Endothelial cell of umbilical vein (primary cell): ENCODE results near the gene PTPN9. TPM values are rescaled to one million over a fixed set of nuclear protein-coding genes. Genes with fewer than 3 reads are reported as not detected.

ENCODE experiments used
- BruUV-seq: library from RNA; stranded (reverse); fragments of 400-500 nt; replicated peaks from 2 replicates; lab custom pipeline; 2021; lab: Mats Ljungman, UMichigan
- CTCF ChIA-PET: fragments of 300-600, 350-600 bp; sonication (Branson Sonifier 250); formaldehyde crosslinking; loops from one replicate; lab custom pipeline; 2021; ENCODE audit warnings: antibody characterized with exemption, inconsistent platforms; lab: Charles Lee
- POLR2A ChIA-PET: fragments of 300-600, 350-600 bp; sonication (Branson Sonifier 250); formaldehyde crosslinking; loops from one replicate; lab custom pipeline; 2021; ENCODE audit warnings: antibody characterized with exemption, inconsistent platforms; lab: Charles Lee
- DNase-seq: peaks from one replicate; pipeline ENCODE4 v3.0.0-alpha.2; 2011; ENCODE audit warnings: low read depth, low spot score
- FAIRE-seq: peaks from 2 replicates; lab custom pipeline; 2011; peaks lifted over from hg19 to GRCh38; lab: Jason Lieb, UNC
- H2AFZ ChIP-seq: 2 replicates; pipeline ENCODE4 v1.6.0; 2012; ENCODE audit warnings: low read depth, low read length, control low read depth, inconsistent platforms
- H3K27ac ChIP-seq: 2 replicates; pipeline ENCODE4 v1.5.1; 2011; ENCODE audit warnings: low read depth, mild to moderate bottlenecking, control low read depth, low read length, moderate library complexity; ENCODE audit not compliant: insufficient read depth
- H3K27me3 ChIP-seq, 2 experiments: 2 replicates each; pipeline versions ENCODE4 v1.6.0 to v1.6.1; 2011; ENCODE audit warnings: low read length in 2 of 2, mixed read lengths in 1 of 2; ENCODE audit not compliant: control insufficient read depth in 2 of 2, insufficient read depth in 2 of 2
- H3K36me3 ChIP-seq, 2 experiments: 2 replicates in 1 of 2; 3 replicates in 1 of 2; pipeline ENCODE4 v1.5.1; 2011; ENCODE audit warnings: low read length in 2 of 2, mild to moderate bottlenecking in 1 of 2, moderate library complexity in 1 of 2; ENCODE audit not compliant: control insufficient read depth in 2 of 2, insufficient read depth in 2 of 2; ENCODE audit errors: extremely low read depth in 1 of 2
- H3K4me1 ChIP-seq: 3 replicates; pipeline ENCODE4 v1.5.1; 2011; ENCODE audit warnings: mild to moderate bottlenecking, low read length; ENCODE audit not compliant: control insufficient read depth, insufficient read depth; ENCODE audit errors: extremely low read depth
- H3K4me2 ChIP-seq: 2 replicates; pipeline ENCODE4 v1.6.1; 2011; ENCODE audit warnings: low read length, control low read depth, mixed read lengths; ENCODE audit not compliant: insufficient read depth
- H3K4me3 ChIP-seq, 3 experiments: fragments of 200-600 bp in 1 of 3; sonication (generic), shearing (Covaris generic) in 1 of 3; replicated peaks in 1 of 3; 2 replicates each; pipeline ENCODE4 v1.5.1; 2011 to 2016; ENCODE audit warnings: control low read depth in 3 of 3, low read length in 3 of 3, mild to moderate bottlenecking in 2 of 3, inconsistent platforms in 1 of 3, low read depth in 1 of 3, moderate library complexity in 1 of 3; ENCODE audit not compliant: insufficient read depth in 1 of 3
- H3K79me2 ChIP-seq: 2 replicates; pipeline ENCODE4 v1.6.0; 2012; ENCODE audit warnings: low read length, inconsistent platforms; ENCODE audit not compliant: control insufficient read depth, insufficient read depth
- H3K9ac ChIP-seq: replicated peaks from 2 replicates; pipeline ENCODE3; 2011; ENCODE audit warnings: low read length, control low read depth; ENCODE audit not compliant: insufficient read depth; ENCODE audit errors: extremely low read depth
- H3K9me1 ChIP-seq: replicated peaks from 3 replicates; pipeline ENCODE4 v1.6.0; 2011; ENCODE audit warnings: mild to moderate bottlenecking, low read length; ENCODE audit not compliant: control insufficient read depth, insufficient read depth; ENCODE audit errors: extremely low read depth
- H3K9me3 ChIP-seq: replicated peaks from 2 replicates; pipeline ENCODE4 v1.5.1; 2012; ENCODE audit warnings: low read length, inconsistent platforms; ENCODE audit not compliant: control insufficient read depth, insufficient read depth
- H4K20me1 ChIP-seq: replicated peaks from 2 replicates; pipeline ENCODE3; 2011; ENCODE audit warnings: mild to moderate bottlenecking, low read length; ENCODE audit not compliant: control insufficient read depth, insufficient read depth; ENCODE audit errors: extremely low read depth
- EZH2 ChIP-seq: IDR thresholded peaks from 2 replicates; pipeline ENCODE4 v1.6.1; 2012; ENCODE audit warnings: borderline replicate concordance, low read depth, mild to moderate bottlenecking, moderate library complexity, low read length, inconsistent platforms; ENCODE audit not compliant: severe bottlenecking
- FOS ChIP-seq: IDR thresholded peaks from 2 replicates; pipeline ENCODE4 v1.6.1; 2011; ENCODE audit warnings: mild to moderate bottlenecking, low read length, moderate library complexity, borderline replicate concordance; ENCODE audit not compliant: insufficient read depth
- GATA2 ChIP-seq: IDR thresholded peaks from 2 replicates; pipeline ENCODE4 v1.7.0; 2011; ENCODE audit warnings: low read depth, mild to moderate bottlenecking, moderate library complexity, mixed read lengths, low read length; ENCODE audit not compliant: insufficient read length, insufficient read depth
- JUN ChIP-seq: IDR thresholded peaks from 2 replicates; pipeline ENCODE4 v1.6.1; 2011; ENCODE audit warnings: borderline replicate concordance, low read depth; ENCODE audit not compliant: insufficient read length, insufficient read depth
- MYC ChIP-seq: IDR thresholded peaks from one replicate; pipeline ENCODE4 v1.6.1; 2011; ENCODE audit warnings: mild to moderate bottlenecking, low read depth, low read length
- POLR2A ChIP-seq: IDR thresholded peaks from 2 replicates; pipeline ENCODE4 v1.6.1; 2012; ENCODE audit warnings: low read depth, mild to moderate bottlenecking, control low read depth, low read length
- POLR2AphosphoS5 ChIP-seq: IDR thresholded peaks from 2 replicates; pipeline ENCODE4 v1.6.1; 2012; ENCODE audit warnings: low read depth, mild to moderate bottlenecking, control low read depth, low read length, moderate library complexity; ENCODE audit not compliant: insufficient read depth
- dilution Hi-C: fragments of 300-500 bp; cut with MboI; formaldehyde crosslinking; loops from one replicate; pipeline ENCODE4 v1.15.0; 2019; ENCODE audit warnings: low sequenced_read_pairs; ENCODE audit not compliant: extremely low pct_ligation_motif_present
- intact Hi-C: fragments of 100-400 bp; cut with micrococcal nuclease; formaldehyde crosslinking; loops from one replicate; pipeline ENCODE4 v1.10.0; 2022
- polyA plus RNA-seq, 4 experiments: library from polyadenylated mRNA; depleted of rRNA in 3 of 4; stranded (reverse) in 3 of 4; unstranded in 1 of 4; fragments of >200 nt; gene quantifications; 2 replicates each; pipeline versions ENCODE4 v1.2.1 to v1.2.3, GENCODE V29; 2011 to 2012; ENCODE audit warnings: missing spikeins in 1 of 4
- total RNA-seq: library from RNA; stranded (reverse); gene quantifications from 2 replicates; pipeline ENCODE4 v1.2.3, GENCODE V29; 2021
- TF ChIP-seq, protein P1 (sequence below), 2 donors: IDR thresholded peaks; 1 replicate in 1 of 2; 2 replicates in 1 of 2; pipeline ENCODE4 v1.5.1; 2011; ENCODE audit warnings: low read length in 2 of 2, mild to moderate bottlenecking in 2 of 2, moderate library complexity in 2 of 2, control low read depth in 1 of 2, inconsistent platforms in 1 of 2, low read depth in 1 of 2; ENCODE audit not compliant: insufficient read depth in 1 of 2; ENCODE audit errors: extremely low read depth in 1 of 2
- TF ChIP-seq, protein P2 (sequence below): IDR thresholded peaks from 2 replicates; pipeline ENCODE4 v1.6.1; 2011; ENCODE audit not compliant: insufficient read depth, insufficient read length

PTPN9 gene
- total and polyA plus RNA-seq, 2 donors (not counting 3 experiments of a cell fraction or from before 2014, with no cell fraction given): 31.4 to 37.2 TPM

DNA sequence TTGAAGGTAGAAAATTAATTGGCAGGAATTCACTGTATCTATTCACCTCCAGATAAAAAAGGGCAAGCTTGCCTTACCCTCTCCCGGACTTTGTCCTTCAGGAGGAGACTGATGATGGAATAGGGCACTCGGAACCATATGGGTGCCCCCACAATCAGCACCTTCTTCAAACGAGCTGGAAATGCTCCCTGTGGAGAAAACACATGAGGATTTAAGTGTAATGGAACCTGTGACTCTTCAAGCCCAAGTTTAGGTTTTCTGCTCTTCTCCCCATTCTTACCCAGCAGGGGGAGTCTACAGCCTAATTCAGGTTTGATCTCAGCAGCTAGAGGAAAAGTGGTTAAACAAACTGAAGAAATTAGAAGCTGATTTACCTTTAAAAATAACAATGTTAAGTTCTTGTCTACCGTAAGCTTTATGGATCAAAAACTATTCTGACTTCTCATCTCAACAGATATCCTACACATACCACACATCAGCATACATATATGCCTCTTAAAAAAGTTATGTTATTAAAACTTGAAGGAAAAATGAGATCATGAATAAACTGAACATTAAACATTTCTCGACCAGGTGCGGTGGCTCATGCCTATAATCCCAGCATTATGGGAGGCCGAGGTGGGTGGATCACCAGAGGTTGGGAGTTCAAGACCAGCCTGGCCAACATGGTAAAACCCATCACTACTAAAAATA lies 70.1 kb downstream of the PTPN9 start:
- peak; percentile 64 for FAIRE-seq
- POLR2A ChIA-PET: interaction anchor here (0.6 kb wide), 1 partner anchor 38 kb away, joined by 3 read pairs; no protein-coding TSS in a partner anchor
- CTCF ChIA-PET: interaction anchor here (0.7 to 2.7 kb wide), 33 partner anchors 10 to 294 kb away, joined by 3 to 17 read pairs (median 4); partner anchors contain the start of genes IMP3, PTPN9, SNUPN and SNX33

DNA sequence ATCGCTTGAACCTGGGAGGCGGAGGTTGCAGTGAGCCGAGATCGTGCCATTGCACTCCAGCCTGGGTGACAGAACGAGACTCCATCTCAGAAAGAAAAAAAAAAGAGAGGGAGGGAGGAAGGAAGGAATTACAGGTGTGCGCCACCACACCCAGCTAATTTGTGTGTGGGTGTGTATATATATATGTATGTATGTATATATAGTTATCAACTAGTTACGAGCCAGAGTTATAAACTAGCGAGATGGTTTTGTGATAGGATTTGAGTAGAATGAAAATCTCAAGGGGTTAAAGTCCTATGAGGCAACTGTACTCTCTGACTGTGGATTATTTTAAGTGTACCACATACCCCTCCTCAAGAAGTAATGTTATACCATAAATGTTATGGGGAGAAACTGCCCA lies 76.8 kb downstream of the PTPN9 start:
- POLR2A ChIA-PET: no interaction called here
- DNase-seq: no peak
- H3K4me1 ChIP-seq: no peaks in the 10 kb centered on the region

More for the DNA sequence above, 70.1 kb downstream of the PTPN9 start:
- no peaks in the 10 kb centered on the region for H3K9me3 ChIP-seq
- H3K27ac ChIP-seq: no peak overlapping the region
- no peak overlapping the region for H3K4me2 ChIP-seq
- no peaks in the 10 kb centered on the region for H4K20me1 ChIP-seq
- no peaks in the 10 kb centered on the region for H3K4me1 ChIP-seq
- no TSS peak for BruUV-seq
- H3K9ac ChIP-seq: no peak overlapping the region
- peaks cover 6 to 12% of the 10 kb centered on the region in 2 experiments for H3K36me3 ChIP-seq
- DNase-seq: peak; percentile 58
- H3K9me1 ChIP-seq: no peaks in the 10 kb centered on the region
- intact Hi-C loops: loop anchor here (2.0 kb wide), 2 partner anchors 130 to 174 kb away; no protein-coding TSS in a partner anchor
- no peaks in the 10 kb centered on the region for H3K79me2 ChIP-seq
- H3K27me3 ChIP-seq: no peaks in the 10 kb centered on the region
- H3K4me3 ChIP-seq: no peak overlapping the region
- TF ChIP-seq, protein P1, sequence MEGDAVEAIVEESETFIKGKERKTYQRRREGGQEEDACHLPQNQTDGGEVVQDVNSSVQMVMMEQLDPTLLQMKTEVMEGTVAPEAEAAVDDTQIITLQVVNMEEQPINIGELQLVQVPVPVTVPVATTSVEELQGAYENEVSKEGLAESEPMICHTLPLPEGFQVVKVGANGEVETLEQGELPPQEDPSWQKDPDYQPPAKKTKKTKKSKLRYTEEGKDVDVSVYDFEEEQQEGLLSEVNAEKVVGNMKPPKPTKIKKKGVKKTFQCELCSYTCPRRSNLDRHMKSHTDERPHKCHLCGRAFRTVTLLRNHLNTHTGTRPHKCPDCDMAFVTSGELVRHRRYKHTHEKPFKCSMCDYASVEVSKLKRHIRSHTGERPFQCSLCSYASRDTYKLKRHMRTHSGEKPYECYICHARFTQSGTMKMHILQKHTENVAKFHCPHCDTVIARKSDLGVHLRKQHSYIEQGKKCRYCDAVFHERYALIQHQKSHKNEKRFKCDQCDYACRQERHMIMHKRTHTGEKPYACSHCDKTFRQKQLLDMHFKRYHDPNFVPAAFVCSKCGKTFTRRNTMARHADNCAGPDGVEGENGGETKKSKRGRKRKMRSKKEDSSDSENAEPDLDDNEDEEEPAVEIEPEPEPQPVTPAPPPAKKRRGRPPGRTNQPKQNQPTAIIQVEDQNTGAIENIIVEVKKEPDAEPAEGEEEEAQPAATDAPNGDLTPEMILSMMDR (IDR thresholded peaks at IDR 0.05; ENCODE audit: extremely low read depth in 1 of 2, insufficient read depth in 1 of 2, low read depth in 1 of 2, low read length in 2 of 2): peak; percentile 30 to 61
- no peak for TF ChIP-seq GATA2
- H2AFZ ChIP-seq: no peak overlapping the region
- dilution Hi-C loops: no loop called here

More for the DNA sequence above, 76.8 kb downstream of the PTPN9 start:
- no peak overlapping the region for H3K4me2 ChIP-seq
- intact Hi-C loops: no loop called here
- no peak overlapping the region for H3K27ac ChIP-seq
- H4K20me1 ChIP-seq: no peaks in the 10 kb centered on the region
- H3K4me3 ChIP-seq: no peak overlapping the region
- no peaks in the 10 kb centered on the region for H3K9me1 ChIP-seq
- H2AFZ ChIP-seq: no peak overlapping the region
- no peak for FAIRE-seq
- CTCF ChIA-PET: interaction anchor here (0.6 to 1.5 kb wide), 2 partner anchors 118 to 182 kb away, joined by 3 read pairs; no protein-coding TSS in a partner anchor
- no TSS peak for BruUV-seq
- dilution Hi-C loops: no loop called here
- H3K9me3 ChIP-seq: no peaks in the 10 kb centered on the region
- TF ChIP-seq POLR2AphosphoS5: no peak
- no peak for TF ChIP-seq FOS
- no peak for TF ChIP-seq GATA2
- no peak for TF ChIP-seq EZH2
- TF ChIP-seq POLR2A: no peak
- TF ChIP-seq, protein P1 (IDR thresholded peaks at IDR 0.05; ENCODE audit: extremely low read depth in 1 of 2, insufficient read depth in 1 of 2, low read depth in 1 of 2, low read length in 2 of 2): no peak
- no peak for TF ChIP-seq MYC
- TF ChIP-seq, protein P2, sequence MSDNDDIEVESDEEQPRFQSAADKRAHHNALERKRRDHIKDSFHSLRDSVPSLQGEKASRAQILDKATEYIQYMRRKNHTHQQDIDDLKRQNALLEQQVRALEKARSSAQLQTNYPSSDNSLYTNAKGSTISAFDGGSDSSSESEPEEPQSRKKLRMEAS: no peak
- TF ChIP-seq JUN: no peak
- peaks cover 4 to 11% of the 10 kb centered on the region in 2 experiments for H3K36me3 ChIP-seq
- no peaks in the 10 kb centered on the region for H3K27me3 ChIP-seq
- H3K79me2 ChIP-seq: no peaks in the 10 kb centered on the region
- H3K9ac ChIP-seq: no peak overlapping the region
